NCI-H1092 (cell line): ENCODE results near the gene CD24.
A peak's percentile ranks its signal among the peaks of the same experiment; 100 is the strongest.

Experiments used
- DNase-seq: peaks from one replicate; lab custom pipeline; 2025; lab: John Stamatoyannopoulos, UW

The CD24 gene

GRCh38 chr6:106967936-106968555 lies 6.5 kb downstream of the CD24 start:
- DNase-seq: no peak

- no peak for DNase-seq
Observed at GRCh38 chr6:106966671-106967640, 7.6 kb downstream of the CD24 start.

DNA sequence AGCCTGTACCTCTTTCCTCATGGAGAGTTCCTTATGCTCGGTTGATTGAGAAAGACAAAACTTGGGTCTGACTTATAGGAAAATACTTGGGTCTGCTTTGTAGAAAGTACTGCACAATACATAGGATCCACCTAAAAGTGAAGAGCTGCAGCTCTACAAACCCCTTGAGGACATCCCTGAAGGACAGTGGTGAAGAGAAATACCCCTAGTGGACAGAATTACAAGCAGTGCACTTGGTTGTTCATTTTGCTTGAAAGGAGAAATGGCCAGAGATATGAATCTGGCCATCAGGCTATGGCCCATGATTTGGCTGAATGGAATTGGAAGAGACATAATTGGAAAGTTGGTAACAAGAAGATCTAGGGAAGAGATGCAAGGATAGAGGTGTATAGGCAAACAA lies 8.3 kb downstream of the CD24 start:
- no peak for DNase-seq

- no peak for DNase-seq
Observed at GRCh38 chr6:106964954-106965353, 9.6 kb downstream of the CD24 start.

- DNase-seq: no peak
Observed at GRCh38 chr6:106964099-106964498, 10.4 kb downstream of the CD24 start.

- peak; percentile 51 for DNase-seq
Observed at GRCh38 chr6:106963544-106963943, 11.0 kb downstream of the CD24 start.

GRCh38 chr6:106961801-106962200 lies 12.7 kb downstream of the CD24 start:
- DNase-seq: no peak

DNA sequence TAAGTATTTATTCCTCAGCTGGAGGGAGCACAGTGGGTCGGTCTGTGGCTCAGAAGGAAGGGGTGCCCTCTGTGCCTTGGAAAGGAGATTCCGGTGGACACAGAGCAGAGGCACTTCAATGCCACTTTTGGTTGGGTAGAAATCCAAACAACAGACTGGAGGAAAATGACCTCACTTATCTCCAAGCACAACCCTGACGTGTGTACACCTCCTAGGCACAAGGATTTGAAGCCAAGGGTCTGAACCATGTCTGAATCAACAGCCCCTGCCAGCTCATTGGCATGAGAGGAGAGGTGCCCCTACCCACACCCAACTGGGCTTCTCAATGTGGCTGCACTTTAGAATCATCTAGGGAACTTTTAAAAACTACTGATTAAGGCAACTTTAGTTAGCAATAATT lies 13.4 kb downstream of the CD24 start:
- no peak for DNase-seq

DNA sequence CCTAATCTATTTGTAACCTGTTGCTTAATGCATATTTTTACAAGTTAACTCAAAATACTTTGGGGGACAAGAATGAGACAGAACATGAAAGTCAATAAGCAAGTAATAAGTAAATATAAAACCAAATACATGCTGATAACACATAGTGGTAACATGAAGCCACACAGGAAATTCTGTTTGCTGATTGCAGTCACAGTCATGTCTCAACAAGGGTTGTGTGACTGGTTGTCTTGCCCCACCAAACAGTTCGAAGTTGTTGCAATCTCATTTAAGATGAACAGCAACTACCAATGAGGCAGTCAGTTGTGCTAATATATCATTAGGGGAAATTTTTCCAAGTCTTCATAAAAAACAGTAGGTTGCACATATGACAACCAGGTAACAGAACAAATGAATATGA lies 14.5 kb downstream of the CD24 start:
- DNase-seq: no peak

DNA sequence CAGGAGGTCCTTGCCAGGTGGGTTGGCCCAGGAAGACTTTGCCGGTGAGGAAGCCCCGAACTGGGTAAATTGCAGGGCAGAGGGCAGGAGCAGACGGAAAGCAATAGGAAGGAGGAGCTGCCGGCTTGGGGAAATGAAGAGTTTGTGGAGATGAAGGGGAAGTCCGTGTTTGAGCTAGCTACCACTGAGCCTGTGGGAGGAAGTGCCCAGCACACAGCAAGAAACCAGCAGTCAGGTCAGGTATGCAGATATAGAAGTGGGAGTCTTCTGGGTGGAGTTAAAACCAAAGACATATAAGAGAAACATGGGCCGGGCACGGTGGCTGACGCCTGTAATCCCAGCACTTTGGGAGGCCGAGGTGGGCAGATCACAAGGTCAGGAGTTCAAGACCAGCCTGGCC lies 34.7 kb downstream of the CD24 start:
- no peak for DNase-seq

GRCh38 chr6:106939208-106939607 lies 35.3 kb downstream of the CD24 start:
- peak; percentile 9 for DNase-seq

GRCh38 chr6:106927531-106928398 lies 46.8 kb downstream of the CD24 start:
- no peak for DNase-seq

DNA sequence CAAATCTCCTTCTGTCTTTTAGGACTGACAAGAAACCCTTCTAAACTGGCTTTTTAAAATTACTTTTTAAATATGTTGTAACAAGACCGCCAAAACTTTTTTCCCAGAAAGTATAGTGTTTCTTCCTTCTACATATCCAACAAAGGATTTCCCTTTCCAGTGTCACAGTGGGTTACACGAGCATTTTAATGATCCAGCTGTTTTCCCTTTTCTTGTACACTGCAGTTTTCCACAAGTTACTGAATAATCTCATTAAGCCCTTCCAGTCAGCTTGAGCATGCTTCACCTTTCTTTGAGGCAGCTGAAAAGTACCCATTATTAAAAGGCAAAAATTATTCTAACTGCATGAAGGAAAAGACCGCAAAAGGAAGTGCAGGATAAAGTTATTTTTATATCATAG lies 48.6 kb downstream of the CD24 start:
- DNase-seq: no peak

DNA sequence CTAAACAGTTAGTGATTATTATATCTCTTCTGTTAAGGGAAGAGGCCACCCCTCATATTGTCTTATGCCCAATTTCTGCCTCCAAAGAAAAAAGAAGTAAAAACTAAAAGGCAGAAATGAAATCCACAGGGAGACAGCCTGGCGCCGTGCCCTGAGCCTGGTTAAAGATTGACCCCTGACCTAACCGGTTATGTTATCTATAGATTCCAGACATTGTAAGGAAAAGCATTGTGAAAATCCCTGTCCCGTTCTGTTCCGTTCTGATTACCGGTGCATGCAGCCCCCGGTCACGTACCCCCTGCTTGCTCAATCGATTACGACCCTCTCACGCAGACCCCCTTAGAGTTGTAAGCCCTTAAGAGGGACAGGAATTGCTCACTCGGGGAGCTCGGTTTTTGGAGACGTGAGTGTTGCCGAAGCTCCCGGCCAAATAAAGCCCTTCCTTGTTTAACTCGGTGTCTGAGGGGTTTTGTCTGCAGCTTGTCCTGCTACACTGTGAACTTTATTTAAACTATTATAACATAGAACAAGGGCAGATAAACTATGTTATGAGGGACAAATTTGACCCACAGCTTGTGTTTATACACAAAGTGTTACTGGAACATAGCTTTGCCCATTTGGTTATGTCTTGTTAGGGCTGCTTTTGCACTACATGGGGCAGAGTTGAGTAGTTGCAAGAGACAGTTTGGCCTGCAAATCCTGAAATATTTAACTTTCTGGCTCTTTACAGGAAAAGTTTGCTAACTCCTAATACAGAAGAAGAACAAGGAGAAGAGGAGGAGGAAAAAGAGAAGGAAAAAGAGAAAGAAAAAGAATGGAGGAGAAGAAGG lies 49.6 kb downstream of the CD24 start:
- DNase-seq: no peak

DNA sequence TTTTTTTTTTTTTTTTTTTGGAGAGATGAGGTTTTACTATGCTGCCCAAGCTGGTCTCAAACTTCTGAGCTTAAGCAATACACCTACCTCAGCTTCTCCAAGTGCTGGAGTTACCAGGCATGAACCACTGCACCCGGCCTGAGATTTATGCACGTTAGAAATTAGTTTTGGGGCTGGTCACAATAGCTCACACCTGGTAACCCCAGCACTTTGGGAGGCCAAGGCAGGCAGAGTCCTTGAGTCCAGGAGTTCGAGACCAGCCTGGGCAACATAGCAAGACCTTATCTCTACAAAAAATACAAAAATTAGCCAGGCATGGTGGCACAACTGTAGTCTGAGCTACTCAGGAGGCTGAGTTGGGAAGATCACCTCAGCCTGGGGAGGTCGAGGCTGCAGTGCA lies 51.9 kb downstream of the CD24 start:
- no peak for DNase-seq
